ENCODE data around the gene MEIS1. TPM values are rescaled to one million over a fixed set of nuclear protein-coding genes. Genes with fewer than 3 reads are reported as not detected.
A peak's percentile ranks its signal among the peaks of the same experiment; 100 is the strongest.

Gene MEIS1
- total RNA-seq, 4 donors from 2014 or later = 114 to 305 (median 181) TPM

GRCh38 chr2:66432801-66433694, 1.9 kb upstream of the MEIS1 start:
- peak overlapping the region; percentile 90 to 98 (median 98) for H3K27ac ChIP-seq
- no peaks in the 10 kb centered on the region for H3K9me3 ChIP-seq
- peak; percentile 82 for ATAC-seq
- no peaks in the 10 kb centered on the region for H3K27me3 ChIP-seq
- 1 to 5% methylated on average over 7 to 22 of the region's 51 CpGs for WGBS, 2 donors (ENCODE audit: low coverage in 1 of 2)
- H3K36me3 ChIP-seq = peaks cover 0 to 5% of the 10 kb centered on the region in 2 donors
- H3K4me3 ChIP-seq = peak overlapping the region; percentile 68 to 85
- peaks cover 0 to 48% (median 0%) of the 10 kb centered on the region in 3 donors for H3K4me1 ChIP-seq
- TF ChIP-seq POLR2AphosphoS5 (IDR thresholded peaks at IDR 0.05) (peak; percentile 86), CTCF (IDR thresholded peaks at IDR 0.05) (peak in 1 of 4 experiments; percentile 52), POLR2A (IDR thresholded peaks at IDR 0.05) (peak; percentile 44 to 46), EP300 (IDR thresholded peaks at IDR 0.05) (no peak)

GRCh38 chr2:66433695-66433944, 1.3 kb upstream of the MEIS1 start:
- 0% methylated on average over 2 to 7 of the region's 7 CpGs for WGBS, 2 donors (ENCODE audit: low coverage in 1 of 2)
- H3K27ac ChIP-seq = peak overlapping the region; percentile 90 to 98 (median 98)
- no peaks in the 10 kb centered on the region for H3K27me3 ChIP-seq
- peaks cover 0 to 8% of the 10 kb centered on the region in 2 donors for H3K36me3 ChIP-seq
- no peaks in the 10 kb centered on the region for H3K9me3 ChIP-seq
- ATAC-seq = no peak
- H3K4me3 ChIP-seq = peak overlapping the region; percentile 68 to 85
- no peak for TF ChIP-seq EP300 (IDR thresholded peaks at IDR 0.05)
- no peak for TF ChIP-seq POLR2AphosphoS5 (IDR thresholded peaks at IDR 0.05)
- TF ChIP-seq POLR2A (IDR thresholded peaks at IDR 0.05) = no peak
- no peak for TF ChIP-seq CTCF (IDR thresholded peaks at IDR 0.05)
- H3K4me1 ChIP-seq = peaks cover 0 to 42% (median 0%) of the 10 kb centered on the region in 3 donors

- 0 to 2% methylated on average over 10 to 33 of the region's 61 CpGs for WGBS, 2 donors (ENCODE audit: low coverage in 1 of 2)
- peak overlapping the region; percentile 68 to 85 for H3K4me3 ChIP-seq
- ATAC-seq = peak; percentile 31
- no peaks in the 10 kb centered on the region for H3K27me3 ChIP-seq
- peaks cover 0 to 13% of the 10 kb centered on the region in 2 donors for H3K36me3 ChIP-seq
- no peaks in the 10 kb centered on the region for H3K9me3 ChIP-seq
- peaks cover 0 to 37% (median 0%) of the 10 kb centered on the region in 3 donors for H3K4me1 ChIP-seq
- no peak for TF ChIP-seq EP300 (IDR thresholded peaks at IDR 0.05)
- TF ChIP-seq CTCF (IDR thresholded peaks at IDR 0.05) = no peak
- TF ChIP-seq POLR2A (IDR thresholded peaks at IDR 0.05) = peak; percentile 77 to 79
- TF ChIP-seq POLR2AphosphoS5 (IDR thresholded peaks at IDR 0.05) = peak; percentile 79
- peak overlapping the region; percentile 90 to 98 (median 98) for H3K27ac ChIP-seq
Measured at GRCh38 chr2:66433945-66434678, 813 bp upstream of the MEIS1 start.

DNA sequence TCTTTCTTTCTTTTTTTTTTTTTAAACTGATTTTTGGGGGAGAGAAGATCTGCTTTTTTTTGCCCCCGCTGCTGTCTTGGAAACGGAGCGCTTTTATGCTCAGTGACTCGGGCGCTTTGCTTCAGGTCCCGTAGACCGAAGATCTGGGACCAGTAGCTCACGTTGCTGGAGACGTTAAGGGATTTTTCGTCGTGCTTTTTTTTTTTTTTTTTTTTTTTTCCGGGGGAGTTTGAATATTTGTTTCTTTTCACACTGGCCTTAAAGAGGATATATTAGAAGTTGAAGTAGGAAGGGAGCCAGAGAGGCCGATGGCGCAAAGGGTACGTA, 587 bp downstream of the MEIS1 start:
- Histone ChIP-seq H3K4me3 (peak overlapping the region; percentile 68 to 85), H3K4me1 (peaks cover 0 to 23% (median 0%) of the 10 kb centered on the region in 3 donors), H3K27ac (peak overlapping the region; percentile 90 to 98 (median 98)), H3K9me3 (no peaks in the 10 kb centered on the region), H3K36me3 (peaks cover 0 to 24% of the 10 kb centered on the region in 2 donors), H3K27me3 (no peaks in the 10 kb centered on the region)
- no peak for ATAC-seq
- WGBS, 2 donors (ENCODE audit: low coverage in 1 of 2) = 0 to 4% methylated on average over 9 to 15 of the region's 15 CpGs
- no peak for TF ChIP-seq POLR2AphosphoS5 (IDR thresholded peaks at IDR 0.05)
- no peak for TF ChIP-seq POLR2A (IDR thresholded peaks at IDR 0.05)
- TF ChIP-seq CTCF (IDR thresholded peaks at IDR 0.05) = no peak
- TF ChIP-seq EP300 (IDR thresholded peaks at IDR 0.05) = no peak

Measured in gastroesophageal sphincter (tissue), 4 donors.